H9 (cell line): ENCODE measurements around the gene LINC00305. TPM values are rescaled to one million over a fixed set of nuclear protein-coding genes. Genes with fewer than 3 reads are reported as not detected.

Experiments used
- DNase-seq: peaks from one replicate; pipeline ENCODE4 v3.0.0-alpha.2; 2017
- H2AFZ ChIP-seq: one replicate; pipeline ENCODE4 v1.6.1; 2013; ENCODE audit warnings: mild to moderate bottlenecking, low read length, control low read depth, moderate library complexity
- H2AK5ac ChIP-seq: 2 replicates; pipeline ENCODE4 v1.6.1; 2013; ENCODE audit warnings: low read length, control low read depth, mixed read lengths; ENCODE audit not compliant: insufficient read length
- H2BK120ac ChIP-seq: one replicate; pipeline ENCODE4 v1.6.1; 2013; ENCODE audit warnings: low read depth, mild to moderate bottlenecking, low read length, control low read depth, inconsistent platforms; ENCODE audit not compliant: poor library complexity, severe bottlenecking
- H2BK12ac ChIP-seq: 2 replicates; pipeline ENCODE4 v1.6.1; 2013; ENCODE audit warnings: low read length, control low read depth, mixed read lengths, low read depth; ENCODE audit not compliant: insufficient read length
- H2BK15ac ChIP-seq: 2 replicates; pipeline ENCODE4 v1.6.1; 2013; ENCODE audit warnings: low read depth, low read length, control low read depth
- H2BK20ac ChIP-seq: one replicate; pipeline ENCODE4 v1.6.1; 2013; ENCODE audit warnings: low read depth, mild to moderate bottlenecking, low read length, control low read depth, inconsistent platforms; ENCODE audit not compliant: poor library complexity, severe bottlenecking
- H2BK5ac ChIP-seq: 2 replicates; pipeline ENCODE4 v1.6.1; 2013; ENCODE audit warnings: low read length, control low read depth, mixed read lengths; ENCODE audit not compliant: insufficient read length
- H3K14ac ChIP-seq: 2 replicates; pipeline ENCODE4 v1.6.1; 2013; ENCODE audit warnings: low read length, control low read depth; ENCODE audit not compliant: insufficient read depth
- H3K18ac ChIP-seq: 2 replicates; pipeline ENCODE4 v1.6.1; 2013; ENCODE audit warnings: low read depth, mild to moderate bottlenecking, mixed read lengths, low read length, control low read depth; ENCODE audit not compliant: insufficient read length
- H3K23ac ChIP-seq: 2 replicates; pipeline ENCODE4 v1.6.1; 2013; ENCODE audit warnings: low read length, control low read depth, mixed read lengths, low read depth; ENCODE audit not compliant: insufficient read length
- H3K23me2 ChIP-seq: 2 replicates; pipeline ENCODE4 v1.6.1; 2013; ENCODE audit warnings: low read depth, mild to moderate bottlenecking, mixed read lengths, low read length, control low read depth; ENCODE audit not compliant: insufficient read length, poor library complexity, severe bottlenecking
- H3K27ac ChIP-seq: 2 replicates; pipeline ENCODE4 v1.5.1; 2013; ENCODE audit warnings: low read length, control low read depth, mixed read lengths, low read depth; ENCODE audit not compliant: insufficient read length
- H3K27me3 ChIP-seq: 2 replicates; pipeline ENCODE4 v1.6.1; 2013; ENCODE audit warnings: low read length, control low read depth, inconsistent platforms; ENCODE audit not compliant: insufficient read depth
- H3K4ac ChIP-seq: 2 replicates; pipeline ENCODE4 v1.6.1; 2013; ENCODE audit warnings: low read depth, mild to moderate bottlenecking, control low read depth, inconsistent platforms, low read length, moderate library complexity
- H3K4me1 ChIP-seq: 2 replicates; pipeline ENCODE4 v1.6.1; 2013; ENCODE audit warnings: low read length, control low read depth, inconsistent platforms; ENCODE audit not compliant: insufficient read depth
- H3K4me2 ChIP-seq: 2 replicates; pipeline ENCODE4 v1.6.1; 2013; ENCODE audit warnings: low read length, control low read depth, mixed read lengths; ENCODE audit not compliant: insufficient read length, insufficient read depth
- H3K56ac ChIP-seq: 2 replicates; pipeline ENCODE4 v1.6.1; 2013; ENCODE audit warnings: low read depth, mild to moderate bottlenecking, mixed read lengths, low read length, control low read depth; ENCODE audit not compliant: insufficient read length
- H3K79me1 ChIP-seq: 2 replicates; pipeline ENCODE4 v1.6.1; 2013; ENCODE audit warnings: low read depth, mild to moderate bottlenecking, moderate library complexity, low read length, control low read depth, inconsistent platforms; ENCODE audit not compliant: insufficient read depth, poor library complexity, severe bottlenecking
- H3K79me2 ChIP-seq: 2 replicates; pipeline ENCODE4 v1.6.1; 2013; ENCODE audit warnings: low read length, control low read depth, inconsistent platforms; ENCODE audit not compliant: insufficient read depth
- H3K9ac ChIP-seq: 2 replicates; pipeline ENCODE4 v1.6.1; 2013; ENCODE audit warnings: low read length, control low read depth, mixed read lengths; ENCODE audit not compliant: insufficient read length; ENCODE audit errors: extremely low read depth
- H3K9me3 ChIP-seq: one replicate; pipeline ENCODE4 v1.6.1; 2013; ENCODE audit warnings: low read depth, low read length, inconsistent platforms; ENCODE audit not compliant: control insufficient read depth
- H3T11ph ChIP-seq: one replicate; pipeline ENCODE4 v1.6.1; 2013; ENCODE audit warnings: mild to moderate bottlenecking, low read length, control low read depth, inconsistent platforms
- H4K20me1 ChIP-seq: one replicate; pipeline ENCODE4 v1.6.1; 2013; ENCODE audit not compliant: control insufficient read depth, insufficient read length, insufficient read depth
- H4K5ac ChIP-seq: 2 replicates; pipeline ENCODE4 v1.6.1; 2013; ENCODE audit warnings: low read depth, mild to moderate bottlenecking, mixed read lengths, low read length, control low read depth; ENCODE audit not compliant: insufficient read length
- H4K8ac ChIP-seq: replicated peaks from 2 replicates; pipeline ENCODE4 v1.6.1; 2013; ENCODE audit warnings: low read length, control low read depth, mixed read lengths, low read depth; ENCODE audit not compliant: insufficient read length
- H4K91ac ChIP-seq: 2 replicates; pipeline ENCODE4 v1.6.1; 2013; ENCODE audit warnings: low read depth, mild to moderate bottlenecking, moderate library complexity, mixed read lengths, low read length, control low read depth; ENCODE audit not compliant: insufficient read length
- H3K27ac Mint-ChIP-seq, 3 experiments: 2 replicates in 2 of 3; 3 replicates in 1 of 3; pipeline ENCODE4 v1.8.0; 2020 to 2021; ENCODE audit warnings: mixed read lengths in 3 of 3, mild to moderate bottlenecking in 1 of 3, moderate library complexity in 1 of 3
- H3K27me3 Mint-ChIP-seq: 2 replicates; pipeline ENCODE4 v1.8.0; 2021; ENCODE audit warnings: low read depth, mild to moderate bottlenecking, moderate library complexity, mixed read lengths
- H3K36me3 Mint-ChIP-seq, 3 experiments: 2 replicates in 2 of 3; 3 replicates in 1 of 3; pipeline ENCODE4 v1.8.0; 2020 to 2021; ENCODE audit warnings: low read depth in 3 of 3, mixed read lengths in 3 of 3; ENCODE audit not compliant: insufficient read depth in 1 of 3
- H3K4me1 Mint-ChIP-seq, 2 experiments: 2 replicates each; pipeline ENCODE4 v1.8.0; 2020; ENCODE audit warnings: mixed read lengths in 2 of 2
- H3K4me3 Mint-ChIP-seq, 2 experiments: 2 replicates in 1 of 2; 3 replicates in 1 of 2; pipeline ENCODE4 v1.8.0; 2020 to 2021; ENCODE audit warnings: mild to moderate bottlenecking in 2 of 2, mixed read lengths in 2 of 2, moderate library complexity in 1 of 2
- H3K9me3 Mint-ChIP-seq, 2 experiments: 2 replicates in 1 of 2; 3 replicates in 1 of 2; pipeline ENCODE4 v1.8.0; 2020; ENCODE audit warnings: mild to moderate bottlenecking in 2 of 2, mixed read lengths in 2 of 2, moderate library complexity in 1 of 2
- CTCF ChIP-seq: fragments of 200-600 bp; sonication (generic); conservative IDR thresholded peaks from 3 replicates; pipeline ENCODE4 v1.8.0; 2021; ENCODE audit warnings: antibody characterized with exemption, mild to moderate bottlenecking
- WGBS: extraction: QIAGEN DNeasy Blood & Tissue Kit; methylation state at CpG from one replicate; pipeline ENCODE4 v1.1.7; 2013; ENCODE audit warnings: missing lambda C conversion rate, low lambda C conversion rate, mixed read lengths; ENCODE audit not compliant: insufficient read length; ENCODE audit errors: extremely low coverage; 5-methylcytosine and 5-hydroxymethylcytosine counted together
- total RNA-seq: library from RNA; stranded (reverse); gene quantifications from 2 replicates; pipeline ENCODE4 v1.2.1, GENCODE V29; 2021

The LINC00305 gene
- total RNA-seq, 1 experiment from 2014 or later = not detected

- Histone ChIP-seq H2BK12ac (no peak overlapping the region), H3K4me1 (no peaks in the 10 kb centered on the region), H2AK5ac (no peak overlapping the region), H3K79me1 (no peaks in the 10 kb centered on the region), H4K20me1 (no peaks in the 10 kb centered on the region), H4K91ac (no peak overlapping the region), H3K56ac (no peak overlapping the region), H2BK120ac (no peak overlapping the region), H3K4ac (no peak overlapping the region), H4K8ac (no peak overlapping the region), H3K79me2 (no peaks in the 10 kb centered on the region), H3K9ac (no peak overlapping the region), H2BK5ac (no peak overlapping the region), H3K27ac (no peak overlapping the region), H2BK20ac (no peak overlapping the region), H3K23me2 (no peaks in the 10 kb centered on the region), H2AFZ (no peak overlapping the region), H3T11ph (no peak overlapping the region), H3K14ac (no peak overlapping the region), H3K23ac (no peak overlapping the region), H3K27me3 (no peaks in the 10 kb centered on the region), H3K9me3 (no peaks in the 10 kb centered on the region), H4K5ac (no peak overlapping the region), H2BK15ac (no peak overlapping the region), H3K4me2 (no peak overlapping the region), H3K18ac (no peak overlapping the region)
- DNase-seq = no peak
- no peak for TF ChIP-seq CTCF
- H3K27ac Mint-ChIP-seq = 0 out of 7 replicates have a peak overlapping the region, but pooled peaks of 1 of the 3 experiments have one; percentile 14
- H3K4me1 Mint-ChIP-seq = peaks cover 49 to 53% of the 10 kb centered on the region in 2 experiments
- H3K27me3 Mint-ChIP-seq = no peaks in the 10 kb centered on the region
- no CpG with 5 or more reads among the region's 2 CpGs for WGBS
- 0 out of 5 replicates have a peak, but pooled peaks cover 0 to 2% of the 10 kb centered on the region in 2 experiments for H3K9me3 Mint-ChIP-seq
- H3K36me3 Mint-ChIP-seq = peaks cover 0 to 2% (median 0%) of the 10 kb centered on the region in 3 experiments; a peak in 2 of 7 replicates
- H3K4me3 Mint-ChIP-seq = no peak overlapping the region
Measured at GRCh38 chr18:64165906-64166305, 17.0 kb upstream of the LINC00305 start.
